Endothelial cell of umbilical vein (primary cell): Measurements from ENCODE around the gene NUPR1. TPM values are rescaled to one million over a fixed set of nuclear protein-coding genes. Genes with fewer than 3 reads are reported as not detected.

ENCODE experiments used
- BruUV-seq: library from RNA; stranded (reverse); fragments of 400-500 nt; replicated peaks from 2 replicates; lab custom pipeline; 2021; lab: Mats Ljungman, UMichigan
- CTCF ChIA-PET: fragments of 300-600, 350-600 bp; sonication (Branson Sonifier 250); formaldehyde crosslinking; loops from one replicate; lab custom pipeline; 2021; ENCODE audit warnings: antibody characterized with exemption, inconsistent platforms; lab: Charles Lee
- POLR2A ChIA-PET: fragments of 300-600, 350-600 bp; sonication (Branson Sonifier 250); formaldehyde crosslinking; loops from one replicate; lab custom pipeline; 2021; ENCODE audit warnings: antibody characterized with exemption, inconsistent platforms; lab: Charles Lee
- DNase-seq: peaks from one replicate; pipeline ENCODE4 v3.0.0-alpha.2; 2011; ENCODE audit warnings: low read depth, low spot score
- FAIRE-seq: peaks from 2 replicates; lab custom pipeline; 2011; peaks lifted over from hg19 to GRCh38; lab: Jason Lieb, UNC
- H2AFZ ChIP-seq: 2 replicates; pipeline ENCODE4 v1.6.0; 2012; ENCODE audit warnings: low read depth, low read length, control low read depth, inconsistent platforms
- H3K27ac ChIP-seq: 2 replicates; pipeline ENCODE4 v1.5.1; 2011; ENCODE audit warnings: low read depth, mild to moderate bottlenecking, control low read depth, low read length, moderate library complexity; ENCODE audit not compliant: insufficient read depth
- H3K27me3 ChIP-seq, 2 experiments: 2 replicates each; pipeline versions ENCODE4 v1.6.0 to v1.6.1; 2011; ENCODE audit warnings: low read length in 2 of 2, mixed read lengths in 1 of 2; ENCODE audit not compliant: control insufficient read depth in 2 of 2, insufficient read depth in 2 of 2
- H3K36me3 ChIP-seq, 2 experiments: 2 replicates in 1 of 2; 3 replicates in 1 of 2; pipeline ENCODE4 v1.5.1; 2011; ENCODE audit warnings: low read length in 2 of 2, mild to moderate bottlenecking in 1 of 2, moderate library complexity in 1 of 2; ENCODE audit not compliant: control insufficient read depth in 2 of 2, insufficient read depth in 2 of 2; ENCODE audit errors: extremely low read depth in 1 of 2
- H3K4me1 ChIP-seq: 3 replicates; pipeline ENCODE4 v1.5.1; 2011; ENCODE audit warnings: mild to moderate bottlenecking, low read length; ENCODE audit not compliant: control insufficient read depth, insufficient read depth; ENCODE audit errors: extremely low read depth
- H3K4me2 ChIP-seq: 2 replicates; pipeline ENCODE4 v1.6.1; 2011; ENCODE audit warnings: low read length, control low read depth, mixed read lengths; ENCODE audit not compliant: insufficient read depth
- H3K4me3 ChIP-seq, 3 experiments: fragments of 200-600 bp in 1 of 3; sonication (generic), shearing (Covaris generic) in 1 of 3; replicated peaks in 1 of 3; 2 replicates each; pipeline ENCODE4 v1.5.1; 2011 to 2016; ENCODE audit warnings: control low read depth in 3 of 3, low read length in 3 of 3, mild to moderate bottlenecking in 2 of 3, inconsistent platforms in 1 of 3, low read depth in 1 of 3, moderate library complexity in 1 of 3; ENCODE audit not compliant: insufficient read depth in 1 of 3
- H3K79me2 ChIP-seq: 2 replicates; pipeline ENCODE4 v1.6.0; 2012; ENCODE audit warnings: low read length, inconsistent platforms; ENCODE audit not compliant: control insufficient read depth, insufficient read depth
- H3K9ac ChIP-seq: replicated peaks from 2 replicates; pipeline ENCODE3; 2011; ENCODE audit warnings: low read length, control low read depth; ENCODE audit not compliant: insufficient read depth; ENCODE audit errors: extremely low read depth
- H3K9me1 ChIP-seq: replicated peaks from 3 replicates; pipeline ENCODE4 v1.6.0; 2011; ENCODE audit warnings: mild to moderate bottlenecking, low read length; ENCODE audit not compliant: control insufficient read depth, insufficient read depth; ENCODE audit errors: extremely low read depth
- H3K9me3 ChIP-seq: replicated peaks from 2 replicates; pipeline ENCODE4 v1.5.1; 2012; ENCODE audit warnings: low read length, inconsistent platforms; ENCODE audit not compliant: control insufficient read depth, insufficient read depth
- H4K20me1 ChIP-seq: replicated peaks from 2 replicates; pipeline ENCODE3; 2011; ENCODE audit warnings: mild to moderate bottlenecking, low read length; ENCODE audit not compliant: control insufficient read depth, insufficient read depth; ENCODE audit errors: extremely low read depth
- EZH2 ChIP-seq: IDR thresholded peaks from 2 replicates; pipeline ENCODE4 v1.6.1; 2012; ENCODE audit warnings: borderline replicate concordance, low read depth, mild to moderate bottlenecking, moderate library complexity, low read length, inconsistent platforms; ENCODE audit not compliant: severe bottlenecking
- FOS ChIP-seq: IDR thresholded peaks from 2 replicates; pipeline ENCODE4 v1.6.1; 2011; ENCODE audit warnings: mild to moderate bottlenecking, low read length, moderate library complexity, borderline replicate concordance; ENCODE audit not compliant: insufficient read depth
- GATA2 ChIP-seq: IDR thresholded peaks from 2 replicates; pipeline ENCODE4 v1.7.0; 2011; ENCODE audit warnings: low read depth, mild to moderate bottlenecking, moderate library complexity, mixed read lengths, low read length; ENCODE audit not compliant: insufficient read length, insufficient read depth
- JUN ChIP-seq: IDR thresholded peaks from 2 replicates; pipeline ENCODE4 v1.6.1; 2011; ENCODE audit warnings: borderline replicate concordance, low read depth; ENCODE audit not compliant: insufficient read length, insufficient read depth
- MAX ChIP-seq: IDR thresholded peaks from 2 replicates; pipeline ENCODE4 v1.6.1; 2011; ENCODE audit not compliant: insufficient read depth, insufficient read length
- MYC ChIP-seq: IDR thresholded peaks from one replicate; pipeline ENCODE4 v1.6.1; 2011; ENCODE audit warnings: mild to moderate bottlenecking, low read depth, low read length
- POLR2A ChIP-seq: IDR thresholded peaks from 2 replicates; pipeline ENCODE4 v1.6.1; 2012; ENCODE audit warnings: low read depth, mild to moderate bottlenecking, control low read depth, low read length
- POLR2AphosphoS5 ChIP-seq: IDR thresholded peaks from 2 replicates; pipeline ENCODE4 v1.6.1; 2012; ENCODE audit warnings: low read depth, mild to moderate bottlenecking, control low read depth, low read length, moderate library complexity; ENCODE audit not compliant: insufficient read depth
- dilution Hi-C: fragments of 300-500 bp; cut with MboI; formaldehyde crosslinking; loops from one replicate; pipeline ENCODE4 v1.15.0; 2019; ENCODE audit warnings: low sequenced_read_pairs; ENCODE audit not compliant: extremely low pct_ligation_motif_present
- intact Hi-C: fragments of 100-400 bp; cut with micrococcal nuclease; formaldehyde crosslinking; loops from one replicate; pipeline ENCODE4 v1.10.0; 2022
- polyA plus RNA-seq, 4 experiments: library from polyadenylated mRNA; depleted of rRNA in 3 of 4; stranded (reverse) in 3 of 4; unstranded in 1 of 4; fragments of >200 nt; gene quantifications; 2 replicates each; pipeline versions ENCODE4 v1.2.1 to v1.2.3, GENCODE V29; 2011 to 2012; ENCODE audit warnings: missing spikeins in 1 of 4
- total RNA-seq: library from RNA; stranded (reverse); gene quantifications from 2 replicates; pipeline ENCODE4 v1.2.3, GENCODE V29; 2021
- TF ChIP-seq, protein P1 (sequence below), 2 donors: IDR thresholded peaks; 1 replicate in 1 of 2; 2 replicates in 1 of 2; pipeline ENCODE4 v1.5.1; 2011; ENCODE audit warnings: low read length in 2 of 2, mild to moderate bottlenecking in 2 of 2, moderate library complexity in 2 of 2, control low read depth in 1 of 2, inconsistent platforms in 1 of 2, low read depth in 1 of 2; ENCODE audit not compliant: insufficient read depth in 1 of 2; ENCODE audit errors: extremely low read depth in 1 of 2

NUPR1 gene
- total and polyA plus RNA-seq, 2 donors (not counting 3 experiments of a cell fraction or from before 2014, with no cell fraction given) = 1.8 to 4.9 TPM

- Histone ChIP-seq H3K9ac (no peak overlapping the region), H3K9me3 (no peaks in the 10 kb centered on the region), H3K4me3 (no peak overlapping the region), H4K20me1 (no peaks in the 10 kb centered on the region), H3K4me1 (peaks cover 2% of the 10 kb centered on the region), H3K4me2 (no peak overlapping the region), H3K27me3 (peaks cover 0 to 4% of the 10 kb centered on the region in 2 experiments), H3K27ac (no peak overlapping the region), H3K9me1 (no peaks in the 10 kb centered on the region), H3K36me3 (no peaks in the 10 kb centered on the region), H2AFZ (no peak overlapping the region), H3K79me2 (no peaks in the 10 kb centered on the region)
- dilution Hi-C loops = no loop called here
- FAIRE-seq (no peak), DNase-seq (no peak)
- POLR2A ChIA-PET = no interaction called here
- CTCF ChIA-PET = interaction anchor here (1.1 kb wide), 1 partner anchor 21 kb away, joined by 3 read pairs; no protein-coding TSS in a partner anchor
- TF ChIP-seq EZH2 (no peak), JUN (no peak), GATA2 (no peak), POLR2A (no peak), FOS (no peak), MAX (no peak), MYC (no peak), POLR2AphosphoS5 (no peak)
- TF ChIP-seq, protein P1, sequence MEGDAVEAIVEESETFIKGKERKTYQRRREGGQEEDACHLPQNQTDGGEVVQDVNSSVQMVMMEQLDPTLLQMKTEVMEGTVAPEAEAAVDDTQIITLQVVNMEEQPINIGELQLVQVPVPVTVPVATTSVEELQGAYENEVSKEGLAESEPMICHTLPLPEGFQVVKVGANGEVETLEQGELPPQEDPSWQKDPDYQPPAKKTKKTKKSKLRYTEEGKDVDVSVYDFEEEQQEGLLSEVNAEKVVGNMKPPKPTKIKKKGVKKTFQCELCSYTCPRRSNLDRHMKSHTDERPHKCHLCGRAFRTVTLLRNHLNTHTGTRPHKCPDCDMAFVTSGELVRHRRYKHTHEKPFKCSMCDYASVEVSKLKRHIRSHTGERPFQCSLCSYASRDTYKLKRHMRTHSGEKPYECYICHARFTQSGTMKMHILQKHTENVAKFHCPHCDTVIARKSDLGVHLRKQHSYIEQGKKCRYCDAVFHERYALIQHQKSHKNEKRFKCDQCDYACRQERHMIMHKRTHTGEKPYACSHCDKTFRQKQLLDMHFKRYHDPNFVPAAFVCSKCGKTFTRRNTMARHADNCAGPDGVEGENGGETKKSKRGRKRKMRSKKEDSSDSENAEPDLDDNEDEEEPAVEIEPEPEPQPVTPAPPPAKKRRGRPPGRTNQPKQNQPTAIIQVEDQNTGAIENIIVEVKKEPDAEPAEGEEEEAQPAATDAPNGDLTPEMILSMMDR (IDR thresholded peaks at IDR 0.05; ENCODE audit: extremely low read depth in 1 of 2, insufficient read depth in 1 of 2, low read depth in 1 of 2, low read length in 2 of 2) = no peak
- BruUV-seq = no TSS peak
- intact Hi-C loops = loop anchor here (5.0 kb wide), 1 partner anchor 88 kb away; no protein-coding TSS in a partner anchor
Observed at GRCh38 chr16:28529124-28529523, 9.7 kb downstream of the NUPR1 start.
